VCaP (cell line): ENCODE measurements around the gene TEX48.

Experiments
- H3K27ac ChIP-seq: fragments of 450-650 bp; 2 replicates; pipeline ENCODE4 v1.5.1; 2017
- CTCF ChIP-seq: fragments of 450-650 bp; conservative IDR thresholded peaks from 2 replicates; pipeline ENCODE4 v1.5.1; 2017; ENCODE audit warnings: mild to moderate bottlenecking, moderate library complexity

Gene TEX48

DNA sequence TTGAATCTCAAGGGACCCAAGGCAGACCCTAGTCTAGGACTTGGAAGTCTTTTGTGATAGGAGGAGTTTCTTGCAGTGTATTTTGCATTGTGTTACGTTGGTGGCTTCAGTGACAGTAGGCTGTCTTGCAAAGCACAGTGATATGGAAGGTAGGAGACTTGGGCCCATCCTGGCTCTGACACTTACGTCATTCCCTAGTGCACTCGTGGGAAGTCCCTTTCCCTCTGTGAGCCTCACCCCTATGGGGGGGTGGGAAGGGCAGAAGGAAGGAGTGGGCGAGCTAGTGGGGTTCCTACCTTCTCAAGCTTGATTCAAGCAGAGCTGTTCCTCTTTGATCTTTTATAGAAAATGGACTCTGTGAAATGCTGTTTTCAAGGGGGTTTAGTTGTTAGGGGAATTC is 15.1 kb downstream of the TEX48 start:
- no peak for TF ChIP-seq CTCF
- H3K27ac ChIP-seq, result no peak overlapping the region

DNA sequence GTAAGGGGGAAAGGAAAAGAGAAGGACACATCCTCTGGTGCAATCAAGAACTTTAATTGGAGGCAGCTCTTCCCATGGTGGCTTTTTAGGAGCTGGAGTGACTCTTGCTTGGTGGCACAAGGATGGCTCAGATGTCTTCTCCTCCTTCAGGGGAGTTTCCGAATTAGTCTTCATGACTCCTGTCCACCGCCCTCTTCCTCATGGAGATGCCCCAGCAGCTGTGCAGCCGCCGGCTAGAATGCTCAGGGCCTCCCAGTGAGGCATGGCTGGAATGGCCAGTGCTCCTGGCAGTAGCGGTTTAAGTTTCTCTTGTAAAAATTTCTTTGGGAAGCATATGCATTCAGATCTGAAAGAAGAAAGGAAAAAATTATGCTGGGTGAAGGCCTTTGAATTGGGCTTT is 15.6 kb downstream of the TEX48 start:
- H3K27ac ChIP-seq, result no peak overlapping the region
- TF ChIP-seq CTCF, result no peak

- no peak overlapping the region for H3K27ac ChIP-seq
- no peak for TF ChIP-seq CTCF
Measured at GRCh38 chr9:114664181-114664580, 17.8 kb downstream of the TEX48 start.

DNA sequence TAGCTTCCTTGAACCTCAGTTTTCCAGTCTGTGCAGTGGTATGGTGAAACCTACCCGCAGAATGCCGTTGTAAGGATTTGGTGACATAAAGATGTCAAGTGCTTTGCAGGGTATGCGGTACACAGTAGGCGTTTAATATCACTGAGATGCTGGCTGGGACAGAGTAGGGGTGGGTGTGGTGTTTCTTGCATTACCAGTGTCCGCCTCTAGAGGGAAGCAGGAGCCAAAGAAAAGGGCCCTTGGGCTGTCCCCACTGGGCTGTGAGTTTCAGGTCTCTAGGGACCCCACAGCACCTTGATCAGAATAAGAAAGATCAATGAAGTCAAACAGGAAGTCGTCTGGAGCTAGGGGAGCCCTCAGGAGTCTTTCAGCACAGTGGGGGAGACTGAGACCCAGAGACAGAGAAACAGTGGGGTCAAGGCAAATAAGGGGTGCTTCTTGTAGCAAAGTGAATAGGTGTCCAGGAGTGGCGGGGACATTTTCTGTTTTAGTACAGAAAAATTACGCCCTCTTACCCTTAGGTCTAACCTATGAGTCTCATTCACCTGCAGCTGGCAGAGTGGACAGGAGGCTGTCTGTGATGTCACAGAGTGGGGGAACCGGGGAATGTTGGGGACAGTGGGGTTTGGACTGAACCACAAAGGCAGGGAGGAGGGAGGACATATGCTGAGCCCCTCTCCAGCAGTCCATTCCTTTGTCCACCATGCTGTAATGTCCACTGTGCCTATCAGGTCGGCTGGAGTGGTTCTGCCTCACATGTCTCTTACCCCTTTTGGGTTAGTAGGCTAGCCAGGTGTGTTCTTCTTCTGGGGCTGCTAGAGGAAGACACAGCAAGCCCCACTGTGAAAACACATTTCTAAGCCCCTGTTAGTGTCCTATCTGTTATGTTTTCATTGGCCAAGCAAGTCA is 19.7 kb downstream of the TEX48 start:
- no peak overlapping the region for H3K27ac ChIP-seq
- peak; percentile 88 for TF ChIP-seq CTCF

DNA sequence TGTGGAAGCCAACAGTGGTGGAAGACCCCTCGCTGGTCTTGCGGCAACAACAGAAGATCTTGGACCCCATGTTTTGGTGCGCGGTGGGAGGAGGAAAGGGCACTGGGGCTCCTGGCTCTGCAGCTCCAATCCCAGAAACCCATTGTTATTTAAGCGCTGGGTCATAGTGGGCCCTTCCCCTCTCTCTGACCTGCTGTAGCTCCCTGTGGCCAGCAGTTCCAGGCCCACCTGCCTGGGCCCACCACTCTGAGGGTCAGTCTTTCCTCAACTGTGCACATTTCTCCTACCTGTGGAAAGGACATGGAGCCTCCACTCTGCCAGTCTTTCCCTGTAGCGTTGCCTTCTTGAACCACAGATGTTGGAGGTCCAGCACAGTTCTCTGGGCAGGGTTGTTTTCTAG is 24.3 kb downstream of the TEX48 start, which contains the start of gene TEX53:
TEX53 (minus strand) TSS at position 101 of the 400 bp plus-strand sequence; CDS start at position 70, 31 bp downstream.
- TF ChIP-seq CTCF, result no peak
- no peak within 1 kb of the TSS for H3K27ac ChIP-seq

DNA sequence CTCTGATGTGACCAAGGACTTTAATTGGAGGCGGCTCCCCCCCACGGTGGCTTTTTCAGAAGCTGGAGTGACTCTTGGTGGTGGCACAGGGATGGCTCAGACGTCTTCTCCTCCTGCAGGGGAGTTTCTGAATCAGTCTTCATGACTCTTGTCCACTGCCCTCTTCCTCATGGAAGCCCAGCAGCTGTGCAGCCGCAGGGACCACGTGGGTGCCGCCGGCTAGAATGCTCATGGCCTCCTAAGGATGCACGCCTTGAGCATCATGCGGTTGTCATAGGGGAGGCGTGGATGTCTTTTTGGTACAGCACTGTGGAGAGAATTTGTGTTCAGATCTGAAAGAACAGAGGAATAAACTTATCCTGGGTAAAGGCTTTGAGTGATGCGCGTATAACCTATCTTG is 25.7 kb downstream of the TEX48 start:
- no peak overlapping the region for H3K27ac ChIP-seq
- TF ChIP-seq CTCF, result no peak

- H3K27ac ChIP-seq, result no peak overlapping the region
- TF ChIP-seq CTCF, result no peak
Measured at GRCh38 chr9:114655689-114656088, 26.3 kb downstream of the TEX48 start.
